BLaER1 treated with 17β-estradiol and CSF1 and Interleukin-3, amounts not matched to agents 10 nM and 100 nM (cell line): ENCODE results near the gene TNNC2.

Experiments
- H3K27ac ChIP-seq, 11 experiments: shearing (Covaris generic); formaldehyde crosslinking; 2 replicates each; pipeline ENCODE4 v1.8.1; 2022
- H3K27me3 ChIP-seq, 11 experiments: shearing (Covaris generic); formaldehyde crosslinking; 2 replicates each; pipeline ENCODE4 v1.8.1; 2022
- H3K36me3 ChIP-seq, 11 experiments: shearing (Covaris generic); formaldehyde crosslinking; 2 replicates each; pipeline ENCODE4 v1.8.1; 2022
- H3K4me1 ChIP-seq, 10 experiments: shearing (Covaris generic); formaldehyde crosslinking; 2 replicates each; pipeline ENCODE4 v1.8.1; 2022
- H3K4me2 ChIP-seq, 11 experiments: shearing (Covaris generic); formaldehyde crosslinking; 2 replicates each; pipeline ENCODE4 v1.8.1; 2022
- H3K4me3 ChIP-seq, 10 experiments: shearing (Covaris generic); formaldehyde crosslinking; 2 replicates each; pipeline ENCODE4 v1.8.1; 2022
- H3K9ac ChIP-seq, 11 experiments: shearing (Covaris generic); formaldehyde crosslinking; 2 replicates each; pipeline ENCODE4 v1.8.1; 2022
- H3K9me3 ChIP-seq, 11 experiments: shearing (Covaris generic); formaldehyde crosslinking; replicated peaks in 1 of 11; 2 replicates each; pipeline ENCODE4 v1.8.1; 2022
- H4K20me1 ChIP-seq, 11 experiments: shearing (Covaris generic); formaldehyde crosslinking; 2 replicates each; pipeline ENCODE4 v1.8.1; 2022
- Cebpa-rat ChIP-seq, 11 experiments: shearing (Covaris generic); IDR thresholded peaks; 2 replicates each; pipeline ENCODE4 v1.8.1; 2022

Gene TNNC2

GRCh38 chr20:45841407-45842129, 14.5 kb upstream of the TNNC2 start:
- H3K9me3 ChIP-seq, result no peaks in the 10 kb centered on the region
- H3K9ac ChIP-seq, result peak overlapping the region in 2 of 11 experiments; percentile 19 to 42; a peak in 1 of 22 replicates
- peaks cover 43 to 66% (median 53%) of the 10 kb centered on the region in 11 experiments for H3K36me3 ChIP-seq
- H3K4me2 ChIP-seq, result peak overlapping the region; percentile 36 to 66 (median 53); a peak in 20 of 22 replicates
- TF ChIP-seq Cebpa-rat (IDR thresholded peaks at IDR 0.05), result no peak
- H3K4me3 ChIP-seq, result no peak overlapping the region
- peak overlapping the region in 8 of 11 experiments; percentile 13 to 64 (median 34); a peak in 8 of 22 replicates for H3K27ac ChIP-seq
- H3K27me3 ChIP-seq, result no peaks in the 10 kb centered on the region
- H3K4me1 ChIP-seq, result peaks cover 13 to 24% (median 17%) of the 10 kb centered on the region in 10 experiments
- H4K20me1 ChIP-seq, result peaks cover 0 to 25% (median 0%) of the 10 kb centered on the region in 11 experiments; a peak in 4 of 22 replicates

GRCh38 chr20:45840700-45841198, 13.6 kb upstream of the TNNC2 start:
- peaks cover 35 to 58% (median 45%) of the 10 kb centered on the region in 11 experiments for H3K36me3 ChIP-seq
- no peak overlapping the region for H3K9ac ChIP-seq
- H3K9me3 ChIP-seq, result no peaks in the 10 kb centered on the region
- H4K20me1 ChIP-seq, result peaks cover 0 to 25% (median 0%) of the 10 kb centered on the region in 11 experiments; a peak in 3 of 22 replicates
- no peak overlapping the region for H3K4me2 ChIP-seq
- peaks cover 13 to 28% (median 17%) of the 10 kb centered on the region in 10 experiments for H3K4me1 ChIP-seq
- no peaks in the 10 kb centered on the region for H3K27me3 ChIP-seq
- TF ChIP-seq Cebpa-rat (IDR thresholded peaks at IDR 0.05), result no peak
- H3K4me3 ChIP-seq, result no peak overlapping the region
- H3K27ac ChIP-seq, result peak overlapping the region in 1 of 11 experiments; percentile 37; a peak in 1 of 22 replicates

GRCh38 chr20:45836841-45837240, 9.7 kb upstream of the TNNC2 start:
- no peak overlapping the region for H3K27ac ChIP-seq
- H3K4me3 ChIP-seq, result no peak overlapping the region
- no peak overlapping the region for H3K4me2 ChIP-seq
- peaks cover 0 to 31% (median 24%) of the 10 kb centered on the region in 11 experiments; a peak in 19 of 22 replicates for H3K27me3 ChIP-seq
- no peak overlapping the region for H3K9ac ChIP-seq
- H3K4me1 ChIP-seq, result peaks cover 13 to 48% (median 20%) of the 10 kb centered on the region in 10 experiments
- peaks cover 0 to 26% (median 11%) of the 10 kb centered on the region in 11 experiments; a peak in 14 of 22 replicates for H3K36me3 ChIP-seq
- no peak for TF ChIP-seq Cebpa-rat (IDR thresholded peaks at IDR 0.05)
- peaks cover 0 to 15% (median 0%) of the 10 kb centered on the region in 11 experiments; a peak in 2 of 22 replicates for H4K20me1 ChIP-seq
- no peaks in the 10 kb centered on the region for H3K9me3 ChIP-seq

GRCh38 chr20:45835825-45836224, 8.7 kb upstream of the TNNC2 start:
- Histone ChIP-seq H4K20me1 (peaks cover 0 to 4% (median 0%) of the 10 kb centered on the region in 11 experiments; a peak in 2 of 22 replicates), H3K27ac (no peak overlapping the region)

GRCh38 chr20:45835329-45835765, 8.2 kb upstream of the TNNC2 start:
- no peaks in the 10 kb centered on the region for H3K9me3 ChIP-seq

More at GRCh38 chr20:45835825-45836224, 8.7 kb upstream of the TNNC2 start:
- TF ChIP-seq Cebpa-rat (IDR thresholded peaks at IDR 0.05), result no peak
- Histone ChIP-seq H3K4me2 (peak overlapping the region in 2 of 11 experiments; percentile 28 to 98; a peak in 4 of 22 replicates), H3K27me3 (peaks cover 0 to 31% (median 24%) of the 10 kb centered on the region in 11 experiments; a peak in 19 of 22 replicates), H3K4me3 (no peak overlapping the region), H3K9ac (no peak overlapping the region), H3K9me3 (no peaks in the 10 kb centered on the region), H3K36me3 (peaks cover 0 to 16% (median 1%) of the 10 kb centered on the region in 11 experiments; a peak in 8 of 22 replicates), H3K4me1 (peaks cover 11 to 51% (median 16%) of the 10 kb centered on the region in 10 experiments)

GRCh38 chr20:45834797-45835161, 7.7 kb upstream of the TNNC2 start:
- H3K36me3 ChIP-seq, result peaks cover 0 to 8% (median 0%) of the 10 kb centered on the region in 11 experiments; a peak in 1 of 22 replicates
- TF ChIP-seq Cebpa-rat (IDR thresholded peaks at IDR 0.05), result no peak

More at GRCh38 chr20:45835329-45835765, 8.2 kb upstream of the TNNC2 start:
- TF ChIP-seq Cebpa-rat (IDR thresholded peaks at IDR 0.05), result no peak
- Histone ChIP-seq H3K4me3 (no peak overlapping the region), H4K20me1 (peaks cover 0 to 4% (median 0%) of the 10 kb centered on the region in 11 experiments; a peak in 1 of 22 replicates), H3K4me2 (peak overlapping the region in 2 of 11 experiments; percentile 98 to 99; a peak in 4 of 22 replicates), H3K9ac (no peak overlapping the region), H3K36me3 (peaks cover 0 to 12% (median 0%) of the 10 kb centered on the region in 11 experiments; a peak in 3 of 22 replicates), H3K4me1 (peaks cover 11 to 51% (median 16%) of the 10 kb centered on the region in 10 experiments), H3K27ac (no peak overlapping the region), H3K27me3 (peaks cover 0 to 31% (median 24%) of the 10 kb centered on the region in 11 experiments; a peak in 19 of 22 replicates)

GRCh38 chr20:45833883-45834796, 7.0 kb upstream of the TNNC2 start:
- Histone ChIP-seq H3K27ac (peak overlapping the region; percentile 19 to 74 (median 57); a peak in 19 of 22 replicates), H3K4me2 (peak overlapping the region; percentile 88 to 99 (median 97)), H3K4me3 (peak overlapping the region; percentile 50 to 71 (median 59))

More at GRCh38 chr20:45834797-45835161, 7.7 kb upstream of the TNNC2 start:
- Histone ChIP-seq H3K9ac (no peak overlapping the region), H3K9me3 (no peaks in the 10 kb centered on the region), H4K20me1 (0 out of 22 replicates have a peak, but pooled peaks cover 0 to 4% (median 0%) of the 10 kb centered on the region in 11 experiments), H3K4me2 (peak overlapping the region in 5 of 11 experiments; percentile 10 to 99 (median 98); a peak in 5 of 22 replicates), H3K27me3 (peaks cover 0 to 31% (median 24%) of the 10 kb centered on the region in 11 experiments; a peak in 19 of 22 replicates), H3K4me1 (peaks cover 11 to 51% (median 16%) of the 10 kb centered on the region in 10 experiments), H3K4me3 (no peak overlapping the region), H3K27ac (no peak overlapping the region)

More at GRCh38 chr20:45833883-45834796, 7.0 kb upstream of the TNNC2 start:
- TF ChIP-seq Cebpa-rat (IDR thresholded peaks at IDR 0.05), result no peak
- H3K36me3 ChIP-seq, result 0 out of 22 replicates have a peak, but pooled peaks cover 0 to 8% (median 0%) of the 10 kb centered on the region in 11 experiments
- no peaks in the 10 kb centered on the region for H3K9me3 ChIP-seq
- H3K9ac ChIP-seq, result peak overlapping the region; percentile 60 to 81 (median 72)
- H3K4me1 ChIP-seq, result peaks cover 11 to 51% (median 16%) of the 10 kb centered on the region in 10 experiments
- H4K20me1 ChIP-seq, result 0 out of 22 replicates have a peak, but pooled peaks cover 0 to 4% (median 0%) of the 10 kb centered on the region in 11 experiments
- peaks cover 0 to 31% (median 24%) of the 10 kb centered on the region in 11 experiments; a peak in 19 of 22 replicates for H3K27me3 ChIP-seq
